ENCODE measurements around the gene NABP1.

NABP1 gene

DNA sequence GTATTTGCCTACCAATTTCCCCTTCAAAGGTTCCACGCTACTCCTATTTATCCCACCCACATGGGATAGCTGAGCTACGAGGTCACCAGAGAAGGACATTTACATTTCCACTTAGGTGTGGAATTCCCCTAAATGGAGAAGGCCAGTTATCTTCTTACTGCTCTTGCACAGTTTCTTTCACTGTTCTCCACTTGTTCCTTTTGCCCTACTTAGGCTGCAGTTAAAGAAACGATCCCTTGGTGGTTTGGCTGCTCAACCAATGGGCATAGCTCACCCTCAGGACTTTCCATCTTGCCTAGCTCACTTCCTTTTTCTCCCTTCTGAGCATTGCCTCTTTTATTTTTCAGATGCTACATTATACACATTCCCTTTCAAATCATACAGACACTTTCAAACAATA is 11.2 kb upstream of the NABP1 start:
- TF ChIP-seq, protein P1, sequence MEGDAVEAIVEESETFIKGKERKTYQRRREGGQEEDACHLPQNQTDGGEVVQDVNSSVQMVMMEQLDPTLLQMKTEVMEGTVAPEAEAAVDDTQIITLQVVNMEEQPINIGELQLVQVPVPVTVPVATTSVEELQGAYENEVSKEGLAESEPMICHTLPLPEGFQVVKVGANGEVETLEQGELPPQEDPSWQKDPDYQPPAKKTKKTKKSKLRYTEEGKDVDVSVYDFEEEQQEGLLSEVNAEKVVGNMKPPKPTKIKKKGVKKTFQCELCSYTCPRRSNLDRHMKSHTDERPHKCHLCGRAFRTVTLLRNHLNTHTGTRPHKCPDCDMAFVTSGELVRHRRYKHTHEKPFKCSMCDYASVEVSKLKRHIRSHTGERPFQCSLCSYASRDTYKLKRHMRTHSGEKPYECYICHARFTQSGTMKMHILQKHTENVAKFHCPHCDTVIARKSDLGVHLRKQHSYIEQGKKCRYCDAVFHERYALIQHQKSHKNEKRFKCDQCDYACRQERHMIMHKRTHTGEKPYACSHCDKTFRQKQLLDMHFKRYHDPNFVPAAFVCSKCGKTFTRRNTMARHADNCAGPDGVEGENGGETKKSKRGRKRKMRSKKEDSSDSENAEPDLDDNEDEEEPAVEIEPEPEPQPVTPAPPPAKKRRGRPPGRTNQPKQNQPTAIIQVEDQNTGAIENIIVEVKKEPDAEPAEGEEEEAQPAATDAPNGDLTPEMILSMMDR (conservative IDR thresholded peaks at IDR 0.05; ENCODE audit: low read depth) = no peak
- CTCF ChIA-PET = no interaction called here
- POLR2A ChIA-PET (ENCODE audit: low non-redundant PET) = no interaction called here
- DNase-seq (ENCODE audit: low spot score) = no peak
- no peak overlapping the region for H3K27ac ChIP-seq

DNA sequence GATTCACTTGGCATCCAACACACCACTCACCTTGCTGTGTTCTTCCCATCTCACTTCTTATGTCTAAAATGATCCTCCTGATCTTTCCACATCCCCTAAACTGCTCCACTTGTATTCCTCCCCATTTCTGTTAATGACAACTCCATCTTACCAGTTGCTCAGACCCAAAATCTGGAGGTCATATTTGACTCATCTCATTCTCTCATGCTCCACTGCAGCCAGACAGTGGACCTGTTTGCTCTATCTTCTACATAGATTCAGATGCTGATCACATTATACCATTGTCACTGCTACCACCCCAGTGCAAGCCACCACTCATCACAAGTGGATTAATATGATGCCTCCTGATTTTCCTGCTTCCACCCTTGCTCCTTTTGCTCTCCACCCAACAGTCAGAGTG is 7.9 kb upstream of the NABP1 start:
- TF ChIP-seq, protein P1 (conservative IDR thresholded peaks at IDR 0.05; ENCODE audit: low read depth) = no peak
- no peak for DNase-seq (ENCODE audit: low spot score)
- ChIA-PET POLR2A (ENCODE audit: low non-redundant PET) (no interaction called here), CTCF (interaction anchor here (0.6 kb wide), 1 partner anchor 53 kb away, joined by 4 read pairs; no protein-coding TSS in a partner anchor)
- H3K27ac ChIP-seq = no peak overlapping the region

DNA sequence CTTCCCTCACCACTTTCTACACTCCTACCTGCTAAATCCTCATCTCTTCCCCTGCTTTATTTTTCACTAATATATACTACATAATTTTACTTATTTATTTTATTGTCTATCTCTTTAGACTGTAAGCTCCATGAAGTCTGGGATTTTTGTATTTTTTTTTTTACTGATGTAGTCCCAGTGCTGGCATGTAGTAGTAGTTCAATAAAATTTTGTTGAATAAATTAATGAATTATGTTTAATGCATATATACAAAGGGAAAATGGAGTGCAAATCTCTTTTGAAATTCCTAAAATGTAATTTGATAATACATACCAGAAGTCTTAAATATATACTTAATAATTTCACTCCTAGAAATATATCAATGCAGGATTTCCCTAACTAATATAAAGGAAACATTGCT is 7.1 kb upstream of the NABP1 start:
- POLR2A ChIA-PET (ENCODE audit: low non-redundant PET) = no interaction called here
- CTCF ChIA-PET = interaction anchor here (0.6 kb wide), 1 partner anchor 54 kb away, joined by 4 read pairs; no protein-coding TSS in a partner anchor
- H3K27ac ChIP-seq = no peak overlapping the region
- no peak for DNase-seq (ENCODE audit: low spot score)
- TF ChIP-seq, protein P1 (conservative IDR thresholded peaks at IDR 0.05; ENCODE audit: low read depth) = no peak

DNA sequence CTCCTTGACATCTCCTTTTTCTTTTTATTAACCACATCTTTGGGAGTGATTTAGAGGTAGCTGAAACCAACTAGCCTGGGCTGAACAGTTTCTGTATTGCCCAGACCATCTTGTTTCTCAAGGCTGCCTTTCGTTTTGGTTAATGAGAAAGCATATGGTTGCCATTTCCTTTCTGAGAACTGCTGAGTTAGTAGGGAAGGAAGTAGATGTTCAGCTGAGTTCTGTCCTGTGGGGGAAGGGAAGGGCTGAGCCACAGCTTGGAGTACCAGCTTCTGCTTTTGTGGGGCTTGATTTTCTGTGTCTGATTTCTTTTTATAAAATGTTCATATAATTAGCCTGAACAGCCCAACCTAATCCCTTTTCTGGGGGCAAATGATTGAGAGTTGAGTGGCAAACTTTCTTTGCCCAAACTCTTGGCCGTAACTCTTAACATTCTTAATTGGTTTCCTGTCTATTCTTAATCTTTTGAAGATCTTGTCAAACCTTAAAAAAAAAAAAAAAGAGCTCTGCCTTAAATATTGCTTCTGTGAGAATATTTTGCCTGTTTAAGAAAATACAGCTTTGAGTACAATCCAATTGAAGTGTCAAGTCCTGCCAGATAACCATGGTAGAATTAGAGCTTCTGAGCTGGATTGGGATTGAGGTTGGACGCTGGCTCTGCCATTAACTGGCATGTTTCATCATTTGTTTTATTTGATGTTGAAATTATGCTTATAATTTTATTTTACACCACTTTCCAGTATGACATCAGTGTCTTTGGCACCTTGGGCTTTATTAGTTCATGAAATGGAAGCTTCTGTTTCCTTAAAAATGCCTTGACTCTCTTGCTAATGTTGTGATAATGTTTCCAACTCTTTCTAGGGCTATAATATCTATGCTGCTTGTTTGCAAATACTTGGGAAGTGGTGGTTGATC is 1.9 kb upstream of the NABP1 start:
- no peak overlapping the region for H3K27ac ChIP-seq
- TF ChIP-seq, protein P1 (conservative IDR thresholded peaks at IDR 0.05; ENCODE audit: low read depth) = no peak
- ChIA-PET POLR2A (ENCODE audit: low non-redundant PET) (interaction anchor here (1.1 kb wide), 1 partner anchor 13 kb away, joined by 3 read pairs; no protein-coding TSS in a partner anchor), CTCF (interaction anchor here (0.7 kb wide), 1 partner anchor 110 kb away, joined by 6 read pairs; no protein-coding TSS in a partner anchor)
- no peak for DNase-seq (ENCODE audit: low spot score)

DNA sequence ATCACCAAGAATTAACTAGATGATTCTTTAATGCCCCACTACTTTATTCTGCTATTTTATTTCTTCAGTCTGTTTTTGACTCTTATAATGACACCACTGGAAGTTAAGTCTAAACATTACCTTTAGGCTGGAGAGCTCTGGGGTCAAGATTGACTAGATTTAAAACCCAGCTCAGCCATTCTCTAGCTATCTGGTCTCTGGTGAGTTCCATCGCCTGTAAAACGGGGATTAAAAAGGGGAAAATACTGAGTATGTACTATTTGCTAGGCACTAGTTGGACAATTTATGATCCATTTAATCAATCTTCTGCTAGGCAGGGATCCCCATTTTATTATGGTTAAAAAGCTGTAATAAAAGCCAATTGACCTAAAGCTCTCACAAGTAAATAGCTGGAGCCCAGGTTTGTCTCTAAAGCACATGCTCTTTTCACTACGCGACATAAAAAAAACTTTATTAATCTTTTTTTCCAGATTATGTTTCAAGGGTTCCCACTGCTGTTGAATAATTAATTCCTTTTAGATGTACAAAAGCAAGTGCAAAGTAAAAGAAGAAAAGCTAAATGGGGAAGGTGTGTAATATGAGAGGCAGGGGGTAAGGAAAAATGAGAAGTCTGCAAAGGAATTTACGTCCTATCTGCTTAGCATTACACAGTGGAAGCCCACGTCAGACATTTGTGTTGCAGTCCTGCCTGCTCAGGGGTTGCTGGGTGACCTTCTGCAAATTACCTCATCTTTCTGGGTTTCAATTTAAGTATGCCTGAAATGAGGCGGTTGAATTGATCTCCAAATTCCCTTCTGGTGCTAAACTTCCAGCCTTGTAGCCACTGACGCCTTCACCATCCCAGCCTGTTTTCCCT is 918 bp upstream of the NABP1 start:
- ChIA-PET POLR2A (ENCODE audit: low non-redundant PET) (interaction anchor here (0.7 to 1.5 kb wide), 6 partner anchors 10 to 125 kb away, joined by 3 to 7 read pairs (median 4); no protein-coding TSS in a partner anchor), CTCF (interaction anchor here (0.6 kb wide), 1 partner anchor 175 kb away, joined by 4 read pairs; no protein-coding TSS in a partner anchor)
- TF ChIP-seq, protein P1 (conservative IDR thresholded peaks at IDR 0.05; ENCODE audit: low read depth) = no peak
- DNase-seq (ENCODE audit: low spot score) = peak; percentile 48
- H3K27ac ChIP-seq = peak overlapping the region; percentile 94
